Measurements from ENCODE around the gene UVRAG. TPM values are rescaled to one million over a fixed set of nuclear protein-coding genes. Genes with fewer than 3 reads are reported as not detected.

Gene UVRAG
- total and polyA plus RNA-seq, 2 of the 4 experiments (the other 2 are of a cell fraction) = 5.6 to 10.9 TPM

GRCh38 chr11:75823415-75823814 lies 8.4 kb downstream of the UVRAG start:
- H4K8ac ChIP-seq (ENCODE audit: low read depth in 2 of 2, low read length in 2 of 2) = no peak overlapping the region
- no peak overlapping the region for H3K4me3 ChIP-seq (ENCODE audit: insufficient read depth, low read depth, low read length)
- TF ChIP-seq CEBPB (IDR thresholded peaks at IDR 0.05; ENCODE audit: low read depth, low read length) (no peak), CHD1 (IDR thresholded peaks at IDR 0.05; ENCODE audit: low read depth, low read length) (no peak), ELK1 (IDR thresholded peaks at IDR 0.05; ENCODE audit: borderline replicate concordance, low read depth, low read length) (no peak), CTCF (conservative IDR thresholded peaks at IDR 0.05; ENCODE audit: low read depth, low read length) (no peak), POLR2A (IDR thresholded peaks at IDR 0.05; ENCODE audit: low read depth, low read length) (no peak), MAFK (IDR thresholded peaks at IDR 0.05; ENCODE audit: low read depth, low read length) (no peak), SMC3 (IDR thresholded peaks at IDR 0.05; ENCODE audit: low read depth, low read length) (no peak), RFX5 (IDR thresholded peaks at IDR 0.05; ENCODE audit: low read depth, low read length) (no peak)
- no TSS peak for BruUV-seq (replicated peaks)
- dilution Hi-C loops (cut with HindIII; ENCODE audit: low sequenced_read_pairs, unreplicated experiment) = no loop called here
- no peaks in the 10 kb centered on the region for H3K9me3 ChIP-seq (ENCODE audit: control insufficient read depth, insufficient read depth, low read length)
- intact Hi-C loops (cut with micrococcal nuclease) = no loop called here
- H2BK5ac ChIP-seq (ENCODE audit: low read depth, low read length, poor library complexity, severe bottlenecking) = no peak overlapping the region
- H2AK5ac ChIP-seq (ENCODE audit: low read depth, low read length) = no peak overlapping the region
- 83% methylated on average over 2 of the region's 4 CpGs; no CpG with 5 or more reads in 1 of the 2 experiments for WGBS, 2 experiments (ENCODE audit: extremely low coverage in 2 of 2, insufficient read length in 1 of 2)
- ChIA-PET CTCF (interaction anchor here (2.0 kb wide), 1 partner anchor 45 kb away, joined by 4 read pairs; no protein-coding TSS in a partner anchor), POLR2A (ENCODE audit: unreplicated experiment) (no interaction called here)
- H3K27me3 ChIP-seq (ENCODE audit: control insufficient read depth, insufficient read depth, low read length) = no peaks in the 10 kb centered on the region
- no peak overlapping the region for H2AK9ac ChIP-seq (replicated peaks; ENCODE audit: low read depth, low read length, poor library complexity)
- in situ Hi-C loops (cut with MboI; ENCODE audit: low sequenced_read_pairs) = no loop called here
- H2AFZ ChIP-seq (replicated peaks; ENCODE audit: low read length, poor library complexity) = no peak overlapping the region
- H3K27ac ChIP-seq (ENCODE audit: insufficient read depth, low read length) = no peak overlapping the region
- H4K20me1 ChIP-seq (ENCODE audit: insufficient read depth, low read length) = peaks cover 10% of the 10 kb centered on the region
- H3K4me1 ChIP-seq (ENCODE audit: control insufficient read depth, insufficient read depth, low read length) = peaks cover 5% of the 10 kb centered on the region
- no peak overlapping the region for H3K14ac ChIP-seq (replicated peaks; ENCODE audit: low read depth, low read length)
- 0 out of 2 replicates have a peak, but pooled peaks cover 8% of the 10 kb centered on the region for H3K9me1 ChIP-seq (ENCODE audit: insufficient read depth, low read length)
- ATAC-seq (ENCODE audit: low read depth) (no peak), DNase-seq (no peak)
- no peak overlapping the region for H2BK15ac ChIP-seq (ENCODE audit: low read depth, low read length)
- H3K18ac ChIP-seq (ENCODE audit: low read depth, low read length) = no peak overlapping the region
- H3K4ac ChIP-seq (ENCODE audit: low read depth, low read length) = no peak overlapping the region
- no peak overlapping the region for H2BK120ac ChIP-seq (ENCODE audit: low read depth, low read length)
- no peak overlapping the region for H3K4me2 ChIP-seq (ENCODE audit: low read depth, low read length)
- H3K9ac ChIP-seq (ENCODE audit: low read depth, low read length) = no peak overlapping the region
- no peak overlapping the region for H3K23ac ChIP-seq (ENCODE audit: low read depth, low read length)
- H4K91ac ChIP-seq (ENCODE audit: insufficient read depth, low read depth, low read length) = no peak overlapping the region
- no peak overlapping the region for H2BK20ac ChIP-seq (ENCODE audit: low read depth, low read length)
- H4K5ac ChIP-seq (ENCODE audit: low read depth, low read length) = no peak overlapping the region
- no peak overlapping the region for H3K56ac ChIP-seq (ENCODE audit: extremely low read depth, insufficient read depth, low read length)
- peaks cover 21 to 70% of the 10 kb centered on the region in 2 experiments; a peak in 3 of 4 replicates for H3K79me1 ChIP-seq (ENCODE audit: low read depth in 1 of 2, low read length in 2 of 2)
- no peaks in the 10 kb centered on the region for H3K36me3 ChIP-seq (ENCODE audit: control insufficient read depth, insufficient read depth, low read length)

Measured in IMR-90 (cell line).